A549 treated with DMSO at 1 μM for 4 hours (cell line): Measurements from ENCODE around the gene RALGPS2. TPM values are rescaled to one million over a fixed set of nuclear protein-coding genes. Genes with fewer than 3 reads are reported as not detected.

Experiments used
- total RNA-seq: library from RNA; stranded (reverse); fragments of 200-300 nt; extraction: Qiagen RNA extraction; gene quantifications from 5 replicates; pipeline ENCODE4 v1.2.3, GENCODE V29; 2022; ENCODE audit warnings: low read depth

The RALGPS2 gene
- total RNA-seq, result 15.9 to 31.3 TPM (median 23.9 TPM) in 5 replicates

GRCh38 chr1:178724728-178725465 lies at the start of gene RALGPS2:
TSS of gene RALGPS2 (plus strand) at chr1:178725244. CDS start at chr1:178776765, 51,521 bp downstream.

GRCh38 chr1:178870944-178871343 lies 145.9 kb downstream of the RALGPS2 start, which contains the start of gene ANGPTL1:
TSS of gene ANGPTL1 (minus strand) at chr1:178871077. CDS start at chr1:178865776, 5,301 bp downstream.

Other genes with a start within 250 kb of the RALGPS2 start
- not detected in 5 replicates for gene CLEC20A, start 228.3 kb upstream of the RALGPS2 start, total RNA-seq
- gene TEX35, start 212.1 kb upstream of the RALGPS2 start, total RNA-seq, result 0.07 TPM in 1 of 5 replicates, not detected in the others
- gene ANGPTL1, start 145.8 kb downstream of the RALGPS2 start, total RNA-seq, result not detected in 5 replicates